ENCODE data around the gene WDR45B. TPM values are rescaled to one million over a fixed set of nuclear protein-coding genes. Genes with fewer than 3 reads are reported as not detected.
A peak's percentile ranks its signal among the peaks of the same experiment; 100 is the strongest.

Gene WDR45B
- total RNA-seq, 1 donor from 2014 or later: 40.7 TPM

DNA sequence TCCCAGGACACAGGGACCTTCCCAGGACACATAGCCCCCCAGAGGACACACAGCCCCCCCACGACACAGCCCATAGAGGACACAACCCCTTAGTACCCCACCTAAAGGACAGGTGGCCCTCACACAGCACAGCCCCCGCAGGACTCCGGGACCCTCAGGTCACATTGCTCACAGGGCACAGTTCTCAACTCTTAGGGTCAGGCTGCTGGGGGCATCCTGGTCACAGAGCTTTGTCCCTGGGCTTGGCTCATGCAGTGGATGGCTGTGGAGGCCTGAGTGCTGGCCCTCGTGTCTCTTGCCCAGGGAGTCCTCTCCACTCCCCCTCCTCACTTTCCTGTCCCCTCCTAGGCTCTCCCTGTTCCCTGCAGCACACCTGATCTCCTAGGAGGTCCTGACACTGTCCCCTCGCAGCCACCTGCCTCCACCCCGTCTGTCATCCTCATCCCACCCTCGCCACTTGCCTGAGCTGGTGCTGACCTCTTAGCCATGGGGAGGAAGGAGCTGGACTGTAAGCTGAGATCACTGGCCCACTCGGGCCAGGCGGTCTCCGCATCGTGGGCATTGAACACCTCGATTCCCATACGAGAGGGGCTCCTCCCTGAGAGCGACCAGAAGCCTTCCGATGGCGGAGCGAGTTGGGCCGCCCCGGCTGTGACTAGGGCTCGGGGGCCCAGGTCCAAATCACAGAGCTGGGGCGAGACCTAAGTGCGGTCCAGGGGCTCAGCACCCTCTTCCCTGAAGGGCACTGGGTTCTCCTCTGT, 1.4 kb upstream of the WDR45B start:
- peaks cover 16 to 24% (median 17%) of the 10 kb centered on the region in 3 donors for H3K4me1 ChIP-seq (ENCODE audit: control insufficient read depth in 3 of 3, insufficient read depth in 3 of 3, low read length in 3 of 3)
- H3K36me3 ChIP-seq (ENCODE audit: control insufficient read depth in 3 of 3, insufficient read depth in 3 of 3, low read length in 3 of 3): no peaks in the 10 kb centered on the region
- peak overlapping the region in 2 of 3 donors; percentile 3 to 79 for H3K9ac ChIP-seq (ENCODE audit: low read depth in 1 of 3, low read length in 3 of 3)
- H3K9me3 ChIP-seq (ENCODE audit: control insufficient read depth in 3 of 3, low read length in 3 of 3): no peaks in the 10 kb centered on the region
- no peak overlapping the region for H3K4me3 ChIP-seq (ENCODE audit: low read length in 3 of 3)
- no peak overlapping the region for H3K27ac ChIP-seq (ENCODE audit: low read depth, low read length)
- H3K27me3 ChIP-seq (ENCODE audit: control insufficient read depth in 3 of 3, insufficient read depth in 3 of 3, low read length in 3 of 3): no peaks in the 10 kb centered on the region

- Histone ChIP-seq H3K9ac (ENCODE audit: low read depth in 1 of 3, low read length in 3 of 3) (peak overlapping the region; percentile 43 to 79 (median 64)), H3K36me3 (ENCODE audit: control insufficient read depth in 3 of 3, insufficient read depth in 3 of 3, low read length in 3 of 3) (peaks cover 2 to 8% (median 7%) of the 10 kb centered on the region in 3 donors), H3K9me3 (ENCODE audit: control insufficient read depth in 3 of 3, low read length in 3 of 3) (no peaks in the 10 kb centered on the region), H3K4me1 (ENCODE audit: control insufficient read depth in 3 of 3, insufficient read depth in 3 of 3, low read length in 3 of 3) (peaks cover 16 to 24% (median 17%) of the 10 kb centered on the region in 3 donors), H3K4me3 (ENCODE audit: low read length in 3 of 3) (peak overlapping the region; percentile 66 to 77 (median 76)), H3K27ac (ENCODE audit: low read depth, low read length) (peak overlapping the region; percentile 64), H3K27me3 (ENCODE audit: control insufficient read depth in 3 of 3, insufficient read depth in 3 of 3, low read length in 3 of 3) (no peaks in the 10 kb centered on the region)
Observed at GRCh38 chr17:82648742-82649331, 593 bp upstream of the WDR45B start.

- Histone ChIP-seq H3K36me3 (ENCODE audit: control insufficient read depth in 3 of 3, insufficient read depth in 3 of 3, low read length in 3 of 3) (peaks cover 5 to 16% (median 15%) of the 10 kb centered on the region in 3 donors), H3K27ac (ENCODE audit: low read depth, low read length) (peak overlapping the region; percentile 93), H3K4me1 (ENCODE audit: control insufficient read depth in 3 of 3, insufficient read depth in 3 of 3, low read length in 3 of 3) (peaks cover 16 to 24% (median 17%) of the 10 kb centered on the region in 3 donors), H3K9ac (ENCODE audit: low read depth in 1 of 3, low read length in 3 of 3) (peak overlapping the region; percentile 88 to 95 (median 94)), H3K27me3 (ENCODE audit: control insufficient read depth in 3 of 3, insufficient read depth in 3 of 3, low read length in 3 of 3) (no peaks in the 10 kb centered on the region), H3K4me3 (ENCODE audit: low read length in 3 of 3) (peak overlapping the region; percentile 85 to 95 (median 91)), H3K9me3 (ENCODE audit: control insufficient read depth in 3 of 3, low read length in 3 of 3) (no peaks in the 10 kb centered on the region)
Observed at GRCh38 chr17:82647593-82648164, 565 bp downstream of the WDR45B start.

GRCh38 chr17:82645516-82645915, 2.7 kb downstream of the WDR45B start:
- Histone ChIP-seq H3K4me1 (ENCODE audit: control insufficient read depth in 3 of 3, insufficient read depth in 3 of 3, low read length in 3 of 3) (peaks cover 16 to 24% (median 19%) of the 10 kb centered on the region in 3 donors), H3K36me3 (ENCODE audit: control insufficient read depth in 3 of 3, insufficient read depth in 3 of 3, low read length in 3 of 3) (peaks cover 12 to 30% (median 25%) of the 10 kb centered on the region in 3 donors), H3K27me3 (ENCODE audit: control insufficient read depth in 3 of 3, insufficient read depth in 3 of 3, low read length in 3 of 3) (no peaks in the 10 kb centered on the region), H3K9ac (ENCODE audit: low read depth in 1 of 3, low read length in 3 of 3) (no peak overlapping the region), H3K9me3 (ENCODE audit: control insufficient read depth in 3 of 3, low read length in 3 of 3) (no peaks in the 10 kb centered on the region), H3K4me3 (ENCODE audit: low read length in 3 of 3) (no peak overlapping the region), H3K27ac (ENCODE audit: low read depth, low read length) (no peak overlapping the region)

DNA sequence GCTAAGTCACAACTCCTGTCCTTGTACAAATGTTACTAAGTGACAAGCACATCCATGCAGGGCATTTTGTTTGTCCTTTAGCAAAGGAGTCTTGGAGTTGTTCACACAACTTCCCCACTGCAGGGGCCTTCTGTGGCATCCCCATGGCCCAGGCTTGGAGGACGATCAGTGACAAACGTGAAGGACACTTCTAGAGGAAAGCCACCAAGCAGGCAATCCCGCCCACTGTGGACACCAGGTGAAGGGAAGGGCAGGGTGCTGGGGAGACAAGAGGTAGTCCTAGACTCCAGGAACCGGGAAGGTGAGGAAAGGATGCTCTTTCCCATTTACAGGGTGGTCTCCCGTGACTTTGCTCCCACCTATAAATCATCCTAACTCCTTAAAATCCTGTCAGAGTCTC, 4.1 kb downstream of the WDR45B start:
- H3K9ac ChIP-seq (ENCODE audit: low read depth in 1 of 3, low read length in 3 of 3): no peak overlapping the region

DNA sequence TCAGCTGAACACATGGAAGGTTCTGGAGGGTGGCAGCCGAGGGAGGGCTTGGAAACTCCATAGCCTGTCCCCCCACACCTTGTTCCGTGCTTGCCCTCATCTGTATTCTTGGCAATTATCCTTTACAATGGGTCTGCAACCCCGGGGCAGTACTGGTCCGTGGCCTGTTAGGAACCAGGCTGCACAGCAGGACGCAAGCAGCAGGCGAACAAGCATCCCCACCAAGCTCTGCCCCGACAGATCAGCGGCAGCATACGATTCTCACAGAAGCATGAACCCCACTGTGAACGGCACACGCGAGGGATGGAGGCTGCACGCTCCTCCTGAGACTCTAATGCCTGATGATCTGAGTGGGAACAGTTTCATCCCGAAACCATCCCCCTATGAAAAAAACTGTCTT, 6.2 kb downstream of the WDR45B start:
- H3K9me3 ChIP-seq (ENCODE audit: control insufficient read depth in 3 of 3, low read length in 3 of 3): no peaks in the 10 kb centered on the region
- H3K36me3 ChIP-seq (ENCODE audit: control insufficient read depth in 3 of 3, insufficient read depth in 3 of 3, low read length in 3 of 3): peaks cover 13 to 35% (median 25%) of the 10 kb centered on the region in 3 donors
- H3K27ac ChIP-seq (ENCODE audit: low read depth, low read length): no peak overlapping the region

More for the DNA sequence above, 4.1 kb downstream of the WDR45B start:
- no peaks in the 10 kb centered on the region for H3K9me3 ChIP-seq (ENCODE audit: control insufficient read depth in 3 of 3, low read length in 3 of 3)
- peaks cover 13 to 35% (median 25%) of the 10 kb centered on the region in 3 donors for H3K36me3 ChIP-seq (ENCODE audit: control insufficient read depth in 3 of 3, insufficient read depth in 3 of 3, low read length in 3 of 3)
- H3K27me3 ChIP-seq (ENCODE audit: control insufficient read depth in 3 of 3, insufficient read depth in 3 of 3, low read length in 3 of 3): no peaks in the 10 kb centered on the region
- H3K4me3 ChIP-seq (ENCODE audit: low read length in 3 of 3): no peak overlapping the region
- peaks cover 16 to 33% (median 19%) of the 10 kb centered on the region in 3 donors for H3K4me1 ChIP-seq (ENCODE audit: control insufficient read depth in 3 of 3, insufficient read depth in 3 of 3, low read length in 3 of 3)
- H3K27ac ChIP-seq (ENCODE audit: low read depth, low read length): no peak overlapping the region

GRCh38 chr17:82640036-82640435, 8.2 kb downstream of the WDR45B start:
- Histone ChIP-seq H3K36me3 (ENCODE audit: control insufficient read depth in 3 of 3, insufficient read depth in 3 of 3, low read length in 3 of 3) (peaks cover 13 to 35% (median 25%) of the 10 kb centered on the region in 3 donors), H3K27ac (ENCODE audit: low read depth, low read length) (no peak overlapping the region), H3K4me1 (ENCODE audit: control insufficient read depth in 3 of 3, insufficient read depth in 3 of 3, low read length in 3 of 3) (peaks cover 0 to 8% (median 6%) of the 10 kb centered on the region in 3 donors)

More for the DNA sequence above, 6.2 kb downstream of the WDR45B start:
- Histone ChIP-seq H3K4me3 (ENCODE audit: low read length in 3 of 3) (no peak overlapping the region), H3K27me3 (ENCODE audit: control insufficient read depth in 3 of 3, insufficient read depth in 3 of 3, low read length in 3 of 3) (no peaks in the 10 kb centered on the region), H3K4me1 (ENCODE audit: control insufficient read depth in 3 of 3, insufficient read depth in 3 of 3, low read length in 3 of 3) (peaks cover 10 to 20% (median 11%) of the 10 kb centered on the region in 3 donors), H3K9ac (ENCODE audit: low read depth in 1 of 3, low read length in 3 of 3) (no peak overlapping the region)

DNA sequence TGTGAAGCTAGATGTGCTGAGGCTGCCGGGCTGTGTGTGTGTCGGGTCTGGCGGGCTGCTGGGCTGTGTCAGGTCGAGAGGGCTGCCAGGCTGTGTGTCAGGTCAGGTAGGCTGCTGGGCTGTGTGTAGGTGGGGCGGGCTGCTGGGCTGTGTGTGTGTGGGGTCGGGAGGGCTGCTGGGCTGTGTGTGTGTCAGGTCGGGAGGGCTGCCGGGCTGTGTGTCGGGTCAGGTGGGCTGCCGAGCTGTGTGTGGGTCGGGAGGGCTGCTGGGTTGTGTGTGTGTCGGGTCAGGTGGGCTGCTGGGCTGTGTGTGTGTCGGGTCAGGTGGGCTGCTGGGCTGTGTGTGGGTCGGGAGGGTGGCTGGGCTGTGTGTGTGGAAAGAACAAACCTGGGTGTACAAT, 8.6 kb downstream of the WDR45B start:
- H3K27ac ChIP-seq (ENCODE audit: low read depth, low read length): no peak overlapping the region
- peaks cover 0 to 8% (median 6%) of the 10 kb centered on the region in 3 donors for H3K4me1 ChIP-seq (ENCODE audit: control insufficient read depth in 3 of 3, insufficient read depth in 3 of 3, low read length in 3 of 3)
- no peak overlapping the region for H3K9ac ChIP-seq (ENCODE audit: low read depth in 1 of 3, low read length in 3 of 3)
- no peaks in the 10 kb centered on the region for H3K27me3 ChIP-seq (ENCODE audit: control insufficient read depth in 3 of 3, insufficient read depth in 3 of 3, low read length in 3 of 3)
- peaks cover 13 to 38% (median 25%) of the 10 kb centered on the region in 3 donors for H3K36me3 ChIP-seq (ENCODE audit: control insufficient read depth in 3 of 3, insufficient read depth in 3 of 3, low read length in 3 of 3)
- H3K9me3 ChIP-seq (ENCODE audit: control insufficient read depth in 3 of 3, low read length in 3 of 3): no peaks in the 10 kb centered on the region
- H3K4me3 ChIP-seq (ENCODE audit: low read length in 3 of 3): no peak overlapping the region

More at GRCh38 chr17:82640036-82640435, 8.2 kb downstream of the WDR45B start:
- no peak overlapping the region for H3K9ac ChIP-seq (ENCODE audit: low read depth in 1 of 3, low read length in 3 of 3)
- no peaks in the 10 kb centered on the region for H3K9me3 ChIP-seq (ENCODE audit: control insufficient read depth in 3 of 3, low read length in 3 of 3)
- no peak overlapping the region for H3K4me3 ChIP-seq (ENCODE audit: low read length in 3 of 3)
- no peaks in the 10 kb centered on the region for H3K27me3 ChIP-seq (ENCODE audit: control insufficient read depth in 3 of 3, insufficient read depth in 3 of 3, low read length in 3 of 3)

DNA sequence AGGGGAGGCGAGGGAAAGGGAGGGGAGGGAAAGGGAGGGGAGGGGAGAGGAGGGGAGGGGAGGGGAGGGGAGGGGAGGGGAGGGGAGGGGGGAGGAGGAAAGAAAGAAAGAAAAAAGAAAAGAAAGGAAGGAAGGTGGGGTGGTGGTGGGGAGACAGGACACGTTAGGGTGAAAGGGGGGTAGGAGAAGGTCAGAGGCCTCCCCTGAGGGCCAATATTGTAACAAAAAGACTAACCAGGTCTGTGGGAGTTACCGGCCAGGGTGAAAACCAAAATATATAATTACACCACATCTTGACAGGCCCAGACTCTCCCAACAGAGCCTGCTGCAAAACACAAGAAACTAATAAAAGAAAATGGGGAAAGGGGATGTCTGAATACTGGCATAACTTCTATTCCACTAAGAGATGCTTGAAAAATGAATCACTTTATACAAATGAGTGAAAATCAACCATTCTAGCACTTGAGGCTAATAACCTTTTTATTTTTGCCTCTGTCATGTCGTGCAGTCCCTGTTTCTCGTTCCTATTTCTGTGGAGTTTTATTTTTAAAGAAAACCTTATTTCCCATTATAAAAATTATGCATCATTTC, 10.0 kb downstream of the WDR45B start:
- H3K9me3 ChIP-seq (ENCODE audit: control insufficient read depth in 3 of 3, low read length in 3 of 3): no peaks in the 10 kb centered on the region
- H3K4me1 ChIP-seq (ENCODE audit: control insufficient read depth in 3 of 3, insufficient read depth in 3 of 3, low read length in 3 of 3): peaks cover 0 to 8% (median 6%) of the 10 kb centered on the region in 3 donors
- no peak overlapping the region for H3K9ac ChIP-seq (ENCODE audit: low read depth in 1 of 3, low read length in 3 of 3)
- peaks cover 13 to 32% (median 18%) of the 10 kb centered on the region in 3 donors for H3K36me3 ChIP-seq (ENCODE audit: control insufficient read depth in 3 of 3, insufficient read depth in 3 of 3, low read length in 3 of 3)
- H3K27me3 ChIP-seq (ENCODE audit: control insufficient read depth in 3 of 3, insufficient read depth in 3 of 3, low read length in 3 of 3): no peaks in the 10 kb centered on the region
- no peak overlapping the region for H3K27ac ChIP-seq (ENCODE audit: low read depth, low read length)
- no peak overlapping the region for H3K4me3 ChIP-seq (ENCODE audit: low read length in 3 of 3)

Data from skeletal muscle tissue (tissue), 4 donors.